A549 (cell line): ENCODE data around the gene SLC22A23. TPM values are rescaled to one million over a fixed set of nuclear protein-coding genes. Genes with fewer than 3 reads are reported as not detected.

Source experiments
- ATAC-seq, 2 experiments: fragments of 200-7000 bp in 1 of 2; fragments of >200 bp in 1 of 2; cut with Nextera tagmentation in 1 of 2; cut with Tn5 transposase in 1 of 2; 3 replicates each; pipeline versions ENCODE4 v1.8.0 to v1.9.1; 2018 to 2020; ENCODE audit warnings: mild to moderate bottlenecking in 1 of 2, moderate library complexity in 1 of 2
- CTCF ChIA-PET: fragments of 300-600 bp; sonication (Branson Sonifier 250); formaldehyde crosslinking; extraction: SDS; loops from one replicate; lab custom pipeline; 2021; ENCODE audit warnings: antibody characterized with exemption, inconsistent platforms; lab: Yijun Ruan, JAX
- POLR2A ChIA-PET: fragments of 350-600 bp; formaldehyde crosslinking; extraction: SDS; loops from one replicate; lab custom pipeline; 2021; ENCODE audit warnings: antibody characterized with exemption, inconsistent platforms; lab: Yijun Ruan, JAX
- DNase-seq, 2 experiments: peaks; one replicate each; pipeline versions ENCODE4 v3.0.0 to v3.0.0-alpha.2; 2011 to 2016; ENCODE audit warnings: low read depth in 1 of 2, low spot score in 1 of 2
- FAIRE-seq: peaks from 2 replicates; lab custom pipeline; 2011; peaks lifted over from hg19 to GRCh38; lab: Jason Lieb, UNC
- H3K27ac ChIP-seq, 2 experiments: fragments of >200 bp; sonication (Bioruptor Twin); formaldehyde crosslinking; 3 replicates each; pipeline ENCODE4 v1.5.1; 2016 to 2017
- H3K4me1 ChIP-seq: fragments of >200 bp; sonication (Bioruptor Twin); formaldehyde crosslinking; 3 replicates; pipeline ENCODE4 v1.6.1; 2016
- H3K4me2 ChIP-seq: fragments of >200 bp; sonication (Bioruptor Twin); formaldehyde crosslinking; 3 replicates; pipeline ENCODE4 v1.6.1; 2016
- H3K4me3 ChIP-seq: fragments of >200 bp; sonication (Bioruptor Twin); formaldehyde crosslinking; 3 replicates; pipeline ENCODE4 v1.5.1; 2016
- H3K9me3 ChIP-seq: fragments of >200 bp; sonication (Bioruptor Twin); formaldehyde crosslinking; 3 replicates; pipeline ENCODE4 v1.6.1; 2016
- ATOH8 ChIP-seq: fragments of 250-450 bp; sonication (Bioruptor Pico); IDR thresholded peaks from 2 replicates; pipeline ENCODE4 v1.5.0; 2020; ENCODE audit warnings: low read depth, mild to moderate bottlenecking, moderate library complexity
- BCL3 ChIP-seq: fragments of >200 bp; sonication (Bioruptor Twin); formaldehyde crosslinking; IDR thresholded peaks from 3 replicates; pipeline ENCODE4 v1.6.1; 2016
- CBX2 ChIP-seq: fragments of 200-600 bp; sonication (generic); IDR thresholded peaks from 2 replicates; pipeline ENCODE4 v1.6.1; 2016; ENCODE audit warnings: low read depth, mild to moderate bottlenecking, borderline replicate concordance
- CEBPB ChIP-seq, 2 experiments: fragments of >200 bp in 1 of 2; sonication (Bioruptor Twin) in 1 of 2; formaldehyde crosslinking in 1 of 2; IDR thresholded peaks; 2 replicates each; pipeline ENCODE4 v1.6.1; 2012 to 2016
- CHD4 ChIP-seq: fragments of 200-600 bp; sonication (generic); IDR thresholded peaks from 2 replicates; pipeline ENCODE4 v1.6.1; 2016; ENCODE audit warnings: antibody characterized with exemption, mild to moderate bottlenecking, borderline replicate concordance
- EHF ChIP-seq: fragments of 250-450 bp; sonication (Bioruptor Pico); IDR thresholded peaks from 2 replicates; pipeline ENCODE4 v1.5.0; 2020; ENCODE audit warnings: mild to moderate bottlenecking
- EHMT2 ChIP-seq: fragments of 200-600 bp; sonication (generic); IDR thresholded peaks from 2 replicates; pipeline ENCODE4 v1.6.1; 2016; ENCODE audit warnings: antibody characterized with exemption, low read depth, mild to moderate bottlenecking, moderate library complexity
- FOSB ChIP-seq: fragments of 250-450 bp; sonication (Bioruptor Pico); IDR thresholded peaks from 2 replicates; pipeline ENCODE4 v1.5.0; 2020; ENCODE audit warnings: mild to moderate bottlenecking, moderate library complexity
- FOSL2 ChIP-seq, 2 experiments: fragments of 450-650 bp in 1 of 2; fragments of >200 bp in 1 of 2; sonication (Bioruptor Twin) in 1 of 2; formaldehyde crosslinking; IDR thresholded peaks; 2 replicates each; pipeline versions ENCODE4 v1.5.0 to v1.6.1; 2016 to 2020; ENCODE audit warnings: mild to moderate bottlenecking in 1 of 2, moderate library complexity in 1 of 2
- HES2 ChIP-seq: fragments of >200 bp; sonication (Bioruptor Twin); formaldehyde crosslinking; IDR thresholded peaks from 2 replicates; pipeline ENCODE4 v1.6.1; 2016
- HEYL ChIP-seq: fragments of 250-450 bp; sonication (Bioruptor Pico); IDR thresholded peaks from 2 replicates; pipeline ENCODE4 v1.8.0; 2021; ENCODE audit warnings: mild to moderate bottlenecking, moderate library complexity
- HOXA7 ChIP-seq: fragments of 250-450 bp; sonication (Bioruptor Pico); IDR thresholded peaks from 2 replicates; pipeline ENCODE4 v1.5.0; 2020; ENCODE audit warnings: mild to moderate bottlenecking, moderate library complexity
- NPAS2 ChIP-seq: fragments of 250-450 bp; sonication (Bioruptor Pico); IDR thresholded peaks from 2 replicates; pipeline ENCODE4 v1.8.0; 2022; ENCODE audit warnings: mild to moderate bottlenecking, moderate library complexity, borderline replicate concordance
- NR3C1 ChIP-seq: fragments of >200 bp; sonication (Bioruptor Twin); formaldehyde crosslinking; IDR thresholded peaks from 3 replicates; pipeline ENCODE4 v1.6.1; 2017
- POLR2AphosphoS2 ChIP-seq: conservative IDR thresholded peaks from 2 replicates; pipeline ENCODE4 v1.6.1; 2012; ENCODE audit warnings: low read length, improper control_type of control experiment, inconsistent platforms
- REST ChIP-seq: fragments of 200-600 bp; sonication (generic); IDR thresholded peaks from 2 replicates; pipeline ENCODE4 v1.6.1; 2016; ENCODE audit warnings: antibody characterized with exemption, mild to moderate bottlenecking, moderate library complexity
- RFX5 ChIP-seq: fragments of 450-650 bp; IDR thresholded peaks from 2 replicates; pipeline ENCODE4 v1.7.1; 2014; ENCODE audit warnings: antibody characterized with exemption, mild to moderate bottlenecking, moderate library complexity
- RNF2 ChIP-seq: fragments of 200-600 bp; sonication (generic); IDR thresholded peaks from 2 replicates; pipeline ENCODE4 v1.6.1; 2016; ENCODE audit warnings: low read depth, mild to moderate bottlenecking, antibody characterized with exemption, moderate library complexity, borderline replicate concordance
- ZC3H11A ChIP-seq: fragments of 450-650 bp; IDR thresholded peaks from 2 replicates; pipeline ENCODE4 v1.6.1; 2014; ENCODE audit warnings: antibody characterized with exemption, mild to moderate bottlenecking
- ZFP36 ChIP-seq: fragments of 450-650 bp; IDR thresholded peaks from 2 replicates; pipeline ENCODE4 v1.6.1; 2014; ENCODE audit warnings: borderline replicate concordance; ENCODE audit not compliant: partially characterized antibody
- WGBS: methylation state at CpG from one replicate; pipeline ENCODE4 v1.1.6; 2017; ENCODE audit errors: missing lambda C conversion rate; 5-methylcytosine and 5-hydroxymethylcytosine counted together
- polyA plus RNA-seq, 4 experiments: library from polyadenylated mRNA; depleted of rRNA in 3 of 4; stranded (reverse); fragments of >200 nt; fragmentation: RNase III in 1 of 4; extraction: RNeasy Plus Mini Kit Qiagen cat#74134 plus additional on column Dnase treatment in 1 of 4; gene quantifications; 2 replicates in 3 of 4; 3 replicates in 1 of 4; pipeline ENCODE4 v1.2.3, GENCODE V29; 2011 to 2017

The SLC22A23 gene
- polyA plus RNA-seq, 2 of the 4 experiments (the other 2 are of a cell fraction) = 4.4 to 6.2 TPM

- Histone ChIP-seq H3K9me3 (no peaks in the 10 kb centered on the region), H3K27ac (no peak overlapping the region), H3K4me1 (no peaks in the 10 kb centered on the region), H3K4me3 (no peak overlapping the region), H3K4me2 (no peak overlapping the region)
- WGBS = 94% methylated on average over 6 of the region's 9 CpGs
- ATAC-seq (no peak), FAIRE-seq (no peak), DNase-seq (no peak)
- TF ChIP-seq HOXA7 = no peak
- TF ChIP-seq REST = no peak
- no peak for TF ChIP-seq ZFP36
- TF ChIP-seq ATOH8 (CRISPR knock-in tag) = no peak
- no peak for TF ChIP-seq RFX5
- TF ChIP-seq HEYL (CRISPR knock-in tag) = no peak
- TF ChIP-seq EHF (CRISPR knock-in tag) = no peak
- TF ChIP-seq ZC3H11A = no peak
- no peak for TF ChIP-seq FOSL2 (IDR thresholded peaks at IDR 0.05)
- TF ChIP-seq FOSL2 (CRISPR knock-in tag; IDR thresholded peaks at IDR 0.05) = no peak
- no peak for TF ChIP-seq CEBPB (IDR thresholded peaks at IDR 0.05)
- TF ChIP-seq NPAS2 = no peak
- TF ChIP-seq POLR2AphosphoS2 = no peak
- TF ChIP-seq BCL3 = no peak
- TF ChIP-seq RNF2 = no peak
- TF ChIP-seq CBX2 = no peak
- no peak for TF ChIP-seq FOSB (CRISPR knock-in tag)
- no peak for TF ChIP-seq HES2
- TF ChIP-seq CHD4 = no peak
- ChIA-PET POLR2A (no interaction called here), CTCF (interaction anchor here (0.8 to 1.5 kb wide), 3 partner anchors 56 to 563 kb away, joined by 3 to 4 read pairs (median 3); no protein-coding TSS in a partner anchor)
These were observed 140.5 kb downstream of the SLC22A23 start for GRCh38 chr6:3316331-3316730.

GRCh38 chr6:3315841-3316240 lies 141.0 kb downstream of the SLC22A23 start:
- Histone ChIP-seq H3K9me3 (no peaks in the 10 kb centered on the region), H3K4me3 (no peak overlapping the region), H3K4me2 (no peak overlapping the region), H3K4me1 (no peaks in the 10 kb centered on the region), H3K27ac (no peak overlapping the region)
- FAIRE-seq (no peak), ATAC-seq (no peak), DNase-seq (no peak)
- CTCF ChIA-PET = interaction anchor here (1.1 kb wide), 1 partner anchor 56 kb away, joined by 3 read pairs; no protein-coding TSS in a partner anchor
- 87% methylated on average over 8 of the region's 8 CpGs for WGBS
- POLR2A ChIA-PET = no interaction called here
- no peak for TF ChIP-seq NR3C1
- no peak for TF ChIP-seq HOXA7
- TF ChIP-seq EHMT2 = no peak
